ENCODE results near the gene BTNL2. TPM values are rescaled to one million over a fixed set of nuclear protein-coding genes. Genes with fewer than 3 reads are reported as not detected.
"Not testable (repeated sequence)": the region's sequence is repeated elsewhere in the genome, so short reads cannot be mapped to it uniquely, and the experiment has no call there.

Gene BTNL2
- polyA plus RNA-seq, 2 of the 4 experiments (the other 2 are of a cell fraction): not detected

DNA sequence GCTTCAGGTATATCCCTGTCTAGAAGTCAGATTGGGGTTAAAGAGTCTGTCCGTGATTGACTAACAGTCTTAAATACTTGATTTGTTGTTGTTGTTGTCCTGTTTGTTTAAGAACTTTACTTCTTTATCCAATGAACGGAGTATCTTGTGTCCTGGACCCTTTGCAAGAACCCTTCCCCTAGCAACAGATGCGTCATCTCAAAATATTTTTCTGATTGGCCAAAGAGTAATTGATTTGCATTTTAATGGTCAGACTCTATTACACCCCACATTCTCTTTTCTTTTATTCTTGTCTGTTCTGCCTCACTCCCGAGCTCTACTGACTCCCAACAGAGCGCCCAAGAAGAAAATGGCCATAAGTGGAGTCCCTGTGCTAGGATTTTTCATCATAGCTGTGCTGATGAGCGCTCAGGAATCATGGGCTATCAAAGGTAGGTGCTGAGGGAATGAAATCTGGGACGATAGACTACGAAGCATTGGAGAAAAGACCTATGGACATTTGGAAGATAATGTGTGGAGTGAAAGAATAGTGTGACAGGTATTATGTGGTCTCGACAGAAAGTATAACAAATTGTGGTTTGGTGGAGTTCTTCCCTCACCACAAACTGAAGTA, 32.7 kb upstream of the BTNL2 start, which contains the start of gene HLA-DRA:
HLA-DRA (plus strand) TSS at position 286 of the 613 bp plus-strand sequence; CDS start at position 350, 64 bp downstream.
- CTCF ChIA-PET: interaction anchor here (1.3 kb wide), 1 partner anchor 26 kb away, joined by 4 read pairs; no protein-coding TSS in a partner anchor
- peak in 1 of 2 experiments; percentile 35 for DNase-seq (ENCODE audit: low read depth in 1 of 2, low spot score in 1 of 2)
- H3K4me2 ChIP-seq: no peak within 1 kb of the TSS
- H3K4me3 ChIP-seq: no peak within 1 kb of the TSS
- 12% methylated on average over 9 of the region's 9 CpGs for WGBS (ENCODE audit: missing lambda C conversion rate)
- no peaks in the 10 kb centered on the region for H3K4me1 ChIP-seq
- no peak for FAIRE-seq
- no peaks in the 10 kb centered on the region for H3K9me3 ChIP-seq
- no peak within 1 kb of the TSS for H3K27ac ChIP-seq
- POLR2A ChIA-PET: no interaction called here
- TF ChIP-seq RFX5 (IDR thresholded peaks at IDR 0.05) (peak; percentile 99), POLR2A (IDR thresholded peaks at IDR 0.05; ENCODE audit: low read length) (no peak)
- ATAC-seq: peak; percentile 56 to 76; a peak in 4 of 6 replicates

- CTCF ChIA-PET: interaction anchor here (1.3 kb wide), 1 partner anchor 26 kb away, joined by 4 read pairs; no protein-coding TSS in a partner anchor
- POLR2A ChIA-PET: no interaction called here
- ATAC-seq: no peak
- 50% methylated on average over 1 of the region's 1 CpG for WGBS (ENCODE audit: missing lambda C conversion rate)
- no peak for FAIRE-seq
- Histone ChIP-seq H3K9me3 (no peaks in the 10 kb centered on the region), H3K4me3 (no peak overlapping the region), H3K4me1 (no peaks in the 10 kb centered on the region), H3K27ac (no peak overlapping the region), H3K4me2 (no peak overlapping the region)
- TF ChIP-seq, protein P1, sequence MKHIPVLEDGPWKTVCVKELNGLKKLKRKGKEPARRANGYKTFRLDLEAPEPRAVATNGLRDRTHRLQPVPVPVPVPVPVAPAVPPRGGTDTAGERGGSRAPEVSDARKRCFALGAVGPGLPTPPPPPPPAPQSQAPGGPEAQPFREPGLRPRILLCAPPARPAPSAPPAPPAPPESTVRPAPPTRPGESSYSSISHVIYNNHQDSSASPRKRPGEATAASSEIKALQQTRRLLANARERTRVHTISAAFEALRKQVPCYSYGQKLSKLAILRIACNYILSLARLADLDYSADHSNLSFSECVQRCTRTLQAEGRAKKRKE (CRISPR knock-in tag; IDR thresholded peaks at IDR 0.05; ENCODE audit: low read depth): no peak
- TF ChIP-seq JUNB (IDR thresholded peaks at IDR 0.05) (no peak), CBX2 (IDR thresholded peaks at IDR 0.05; ENCODE audit: borderline replicate concordance, low read depth) (no peak), KDM5A (IDR thresholded peaks at IDR 0.05) (no peak), HEYL (CRISPR knock-in tag; IDR thresholded peaks at IDR 0.05) (no peak), NR3C1 (IDR thresholded peaks at IDR 0.05) (no peak), NPAS2 (CRISPR knock-in tag; IDR thresholded peaks at IDR 0.05; ENCODE audit: borderline replicate concordance) (no peak)
- no peak for DNase-seq (ENCODE audit: low read depth in 1 of 2, low spot score in 1 of 2)
These were observed 32.2 kb upstream of the BTNL2 start for GRCh38 chr6:32439139-32439538.

DNA sequence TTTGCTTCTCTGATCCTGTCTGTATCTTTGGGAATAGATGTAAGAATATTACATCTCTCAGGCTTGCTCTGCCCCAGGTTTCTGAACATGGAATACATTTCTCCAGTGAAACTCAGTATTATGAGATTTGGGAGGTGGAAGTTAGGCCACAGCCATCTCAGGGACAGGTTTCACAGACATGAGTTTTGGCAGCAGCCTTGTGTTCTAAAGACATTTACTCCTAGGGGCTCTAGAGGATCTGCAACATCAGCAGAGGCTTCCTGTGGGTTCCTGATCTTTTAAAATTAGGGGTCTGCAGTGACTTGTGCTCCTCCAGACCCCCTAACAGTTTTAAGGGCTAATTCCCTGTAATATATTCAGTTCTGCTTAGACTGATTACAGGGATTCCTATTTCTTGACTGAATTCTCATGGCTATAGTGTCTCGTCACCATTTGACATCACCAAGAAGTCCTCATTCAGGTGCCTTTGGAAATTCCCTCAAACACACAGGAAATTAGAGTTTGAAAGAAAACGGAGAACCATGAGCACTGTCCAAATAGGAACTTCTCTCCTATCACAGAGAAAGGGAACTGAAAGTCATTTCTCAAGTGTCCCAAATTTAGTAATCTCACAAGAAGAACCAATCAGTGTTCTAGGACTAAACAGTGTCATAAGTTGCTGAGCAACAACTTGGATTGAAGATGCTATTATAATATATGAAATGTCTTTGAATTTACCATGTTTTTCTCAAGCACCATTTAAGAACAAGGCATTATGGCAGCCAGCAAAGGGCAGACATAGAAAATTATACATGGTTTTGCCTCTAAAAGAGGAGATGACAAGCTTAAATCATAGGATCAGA, 30.2 kb upstream of the BTNL2 start:
- Histone ChIP-seq H3K4me3 (no peak overlapping the region), H3K9me3 (no peaks in the 10 kb centered on the region), H3K4me1 (no peaks in the 10 kb centered on the region), H3K27ac (no peak overlapping the region), H3K4me2 (no peak overlapping the region)
- TF ChIP-seq RFX5 (IDR thresholded peaks at IDR 0.05) (peak; percentile 94), TFCP2L1 (CRISPR knock-in tag; IDR thresholded peaks at IDR 0.05) (no peak)
- ATAC-seq: no peak
- 38% methylated on average over 2 of the region's 2 CpGs for WGBS (ENCODE audit: missing lambda C conversion rate)
- FAIRE-seq: no peak
- DNase-seq (ENCODE audit: low read depth in 1 of 2, low spot score in 1 of 2): no peak
- POLR2A ChIA-PET: interaction anchor here (0.5 kb wide), 1 partner anchor 186 kb away, joined by 3 read pairs; no protein-coding TSS in a partner anchor
- CTCF ChIA-PET: no interaction called here

GRCh38 chr6:32436186-32436585, 29.2 kb upstream of the BTNL2 start:
- Histone ChIP-seq H3K4me2 (no peak overlapping the region), H3K9me3 (no peaks in the 10 kb centered on the region), H3K4me3 (no peak overlapping the region), H3K27ac (no peak overlapping the region), H3K4me1 (no peaks in the 10 kb centered on the region)
- ATAC-seq (no peak), DNase-seq (ENCODE audit: low read depth in 1 of 2, low spot score in 1 of 2) (no peak), FAIRE-seq (no peak)
- POLR2A ChIA-PET: no interaction called here
- CTCF ChIA-PET: no interaction called here
- WGBS (ENCODE audit: missing lambda C conversion rate): 2% methylated on average over 4 of the region's 4 CpGs
- TF ChIP-seq HOXB5 (CRISPR knock-in tag; IDR thresholded peaks at IDR 0.05): no peak
- no peak for TF ChIP-seq RAD21 (conservative IDR thresholded peaks at IDR 0.05 in 1 of 2, IDR thresholded peaks at IDR 0.05 in 1 of 2)

GRCh38 chr6:32433950-32434349, 27.0 kb upstream of the BTNL2 start:
- H3K4me3 ChIP-seq; POLR2A ChIA-PET; ATAC-seq; FAIRE-seq; H3K4me2 ChIP-seq; H3K9me3 ChIP-seq; H3K27ac ChIP-seq; H3K4me1 ChIP-seq; DNase-seq (ENCODE audit: low read depth in 1 of 2, low spot score in 1 of 2): not testable (repeated sequence)
- CTCF ChIA-PET: interaction anchor here (0.8 to 1.0 kb wide), 2 partner anchors 363 to 364 kb away, joined by 3 to 4 read pairs; no protein-coding TSS in a partner anchor
- WGBS (ENCODE audit: missing lambda C conversion rate): 12% methylated on average over 1 of the region's 1 CpG

All from A549 (cell line).